HepG2 (cell line): ENCODE data around the gene POFUT1. TPM values are rescaled to one million over a fixed set of nuclear protein-coding genes. Genes with fewer than 3 reads are reported as not detected.
A peak's percentile ranks its signal among the peaks of the same experiment; 100 is the strongest.

Source experiments
- DNMT3B ChIP-seq: conservative IDR thresholded peaks from 2 replicates; pipeline ENCODE4 v1.6.1; 2016; ENCODE audit warnings: missing biosample characterization, control low read depth
- HCFC1 ChIP-seq: fragments of 150-350 bp; IDR thresholded peaks from 2 replicates; pipeline ENCODE4 v1.6.1; 2014; ENCODE audit warnings: low read depth, low read length
- HNRNPK ChIP-seq: fragments of 200-400 bp; formaldehyde crosslinking; IDR thresholded peaks from 2 replicates; pipeline ENCODE4 v1.6.1; 2018; ENCODE audit warnings: low read length, low read depth, moderate library complexity, mild to moderate bottlenecking; ENCODE audit not compliant: poor library complexity, severe bottlenecking
- HOXA5 ChIP-seq: sonication (generic); formaldehyde crosslinking; IDR thresholded peaks from 2 replicates; pipeline ENCODE4 v1.4.0; 2020; ENCODE audit warnings: missing genetic modification reagents
- IRX3 ChIP-seq: sonication (generic); formaldehyde crosslinking; IDR thresholded peaks from 2 replicates; pipeline ENCODE4 v1.8.1; 2023; ENCODE audit warnings: mild to moderate bottlenecking, low read depth, missing genetic modification reagents, borderline replicate concordance
- MAFF ChIP-seq: IDR thresholded peaks from 2 replicates; pipeline ENCODE4 v1.6.1; 2011; ENCODE audit warnings: low read depth, low read length, improper control_type of control experiment
- NFRKB ChIP-seq: fragments of 450-650 bp; IDR thresholded peaks from 2 replicates; pipeline ENCODE4 v1.6.1; 2017
- NR1H2 ChIP-seq: sonication (generic); formaldehyde crosslinking; IDR thresholded peaks from 2 replicates; pipeline ENCODE4 v1.8.1; 2022; ENCODE audit warnings: low read depth, missing genetic modification reagents, borderline replicate concordance
- NRL ChIP-seq: sonication (generic); formaldehyde crosslinking; IDR thresholded peaks from 2 replicates; pipeline ENCODE4 v1.5.0; 2020; ENCODE audit warnings: missing genetic modification reagents, mild to moderate bottlenecking, moderate library complexity, borderline replicate concordance
- ZC3H13 ChIP-seq: sonication (generic); formaldehyde crosslinking; IDR thresholded peaks from 2 replicates; pipeline ENCODE4 v1.8.1; 2023; ENCODE audit warnings: mild to moderate bottlenecking, missing genetic modification reagents, moderate library complexity
- ZFP36L2 ChIP-seq: sonication (generic); formaldehyde crosslinking; IDR thresholded peaks from 2 replicates; pipeline ENCODE4 v1.4.0; 2020; ENCODE audit warnings: missing genetic modification reagents
- ZNF678 ChIP-seq: sonication (generic); formaldehyde crosslinking; IDR thresholded peaks from 2 replicates; pipeline ENCODE4 v1.4.0; 2020; ENCODE audit warnings: mild to moderate bottlenecking, missing genetic modification reagents
- ZNF703 ChIP-seq: sonication (generic); formaldehyde crosslinking; IDR thresholded peaks from 2 replicates; pipeline ENCODE4 v1.5.1; 2020; ENCODE audit warnings: missing genetic modification reagents, mild to moderate bottlenecking, moderate library complexity, borderline replicate concordance
- ZSCAN20 ChIP-seq: sonication (generic); formaldehyde crosslinking; IDR thresholded peaks from 2 replicates; pipeline ENCODE4 v1.4.0; 2020; ENCODE audit warnings: missing genetic modification reagents, mild to moderate bottlenecking, borderline replicate concordance
- polyA plus RNA-seq, 8 experiments: library from polyadenylated mRNA; depleted of rRNA in 3 of 8; stranded (reverse) in 7 of 8; unstranded in 1 of 8; fragments of >200 nt; fragmentation: Illumina TruSeq in 4 of 8; extraction: Trizol in 4 of 8; gene quantifications; 2 replicates each; pipeline versions ENCODE4 v1.2.1 to v1.2.3, GENCODE V29; 2011 to 2016; ENCODE audit warnings: low read depth in 4 of 8, missing spikeins in 1 of 8, mixed read lengths in 1 of 8; ENCODE audit not compliant: insufficient read depth in 1 of 8
- total RNA-seq, 5 experiments: library from RNA; depleted of rRNA; stranded (reverse); fragments of >200 nt; fragmentation: Illumina TruSeq; extraction: Trizol; gene quantifications; 2 replicates each; pipeline ENCODE4 v1.2.3, GENCODE V29; 2016; ENCODE audit warnings: low read depth in 1 of 5
- TF ChIP-seq, protein P1 (sequence below): sonication (generic); formaldehyde crosslinking; IDR thresholded peaks from 2 replicates; pipeline ENCODE4 v1.4.0; 2020; ENCODE audit warnings: missing genetic modification reagents
- TF ChIP-seq, protein P2 (sequence below): IDR thresholded peaks from 2 replicates; pipeline ENCODE4 v1.6.1; 2016
- TF ChIP-seq, protein P3 (sequence below): sonication (generic); formaldehyde crosslinking; IDR thresholded peaks from 2 replicates; pipeline ENCODE4 v1.8.0; 2022; ENCODE audit warnings: missing genetic modification reagents, mild to moderate bottlenecking, borderline replicate concordance
- TF ChIP-seq, protein P4 (sequence below): sonication (generic); formaldehyde crosslinking; IDR thresholded peaks from 2 replicates; pipeline ENCODE4 v1.4.0; 2020; ENCODE audit warnings: mild to moderate bottlenecking, missing genetic modification reagents
- TF ChIP-seq, protein P5 (sequence below): sonication (generic); formaldehyde crosslinking; IDR thresholded peaks from 2 replicates; pipeline ENCODE4 v1.4.0; 2020; ENCODE audit warnings: missing genetic modification reagents, low read depth, mild to moderate bottlenecking, borderline replicate concordance

The POFUT1 gene
- total and polyA plus RNA-seq, 2 of the 13 experiments (the other 11 are each of a cell fraction or from before 2014, with no cell fraction given), result 35.5 to 58.3 TPM

DNA sequence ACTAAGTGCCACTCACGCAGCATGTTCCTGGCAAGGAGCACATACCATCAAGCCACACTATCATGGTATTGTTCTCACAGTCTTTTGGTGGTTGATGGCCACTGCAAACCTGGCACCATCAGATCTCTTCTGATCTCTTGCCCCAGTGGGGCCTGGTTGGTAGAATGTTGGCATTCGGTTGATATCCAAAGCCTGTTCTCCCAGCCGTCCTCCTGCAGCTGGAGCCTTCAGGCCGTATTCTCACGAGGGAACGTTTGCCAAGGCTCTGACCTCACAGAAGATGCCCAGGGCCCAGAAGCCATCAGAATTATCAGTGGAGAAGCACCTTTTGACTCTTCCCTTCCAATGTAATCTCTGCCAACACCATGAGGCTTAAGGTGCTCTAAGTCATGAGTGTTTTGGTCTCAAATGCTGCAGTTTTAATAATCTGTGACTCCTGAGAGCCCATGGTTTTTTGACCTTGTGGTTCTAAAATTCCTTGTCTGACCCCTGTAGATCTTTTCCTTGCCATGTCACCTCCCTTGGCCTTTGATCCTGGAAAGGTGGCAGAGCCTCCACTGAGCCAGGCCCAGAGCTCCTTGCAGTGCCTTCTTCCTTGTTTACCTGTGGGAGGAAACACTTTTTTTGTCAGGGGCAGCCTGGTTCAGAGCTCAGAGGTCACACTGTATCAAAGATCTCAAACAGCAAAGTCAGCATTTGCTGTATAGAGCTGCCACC lies 27.8 kb downstream of the POFUT1 start (continued):
- 0 out of 2 replicates have a peak, but pooled peaks have one; percentile 47 for TF ChIP-seq ZNF703 (CRISPR knock-in tag)
- TF ChIP-seq ZC3H13 (CRISPR knock-in tag), result no peak; the same call in 1 of the 2 replicates
- TF ChIP-seq HOXA5 (CRISPR knock-in tag), result no peak
- TF ChIP-seq, protein P1, sequence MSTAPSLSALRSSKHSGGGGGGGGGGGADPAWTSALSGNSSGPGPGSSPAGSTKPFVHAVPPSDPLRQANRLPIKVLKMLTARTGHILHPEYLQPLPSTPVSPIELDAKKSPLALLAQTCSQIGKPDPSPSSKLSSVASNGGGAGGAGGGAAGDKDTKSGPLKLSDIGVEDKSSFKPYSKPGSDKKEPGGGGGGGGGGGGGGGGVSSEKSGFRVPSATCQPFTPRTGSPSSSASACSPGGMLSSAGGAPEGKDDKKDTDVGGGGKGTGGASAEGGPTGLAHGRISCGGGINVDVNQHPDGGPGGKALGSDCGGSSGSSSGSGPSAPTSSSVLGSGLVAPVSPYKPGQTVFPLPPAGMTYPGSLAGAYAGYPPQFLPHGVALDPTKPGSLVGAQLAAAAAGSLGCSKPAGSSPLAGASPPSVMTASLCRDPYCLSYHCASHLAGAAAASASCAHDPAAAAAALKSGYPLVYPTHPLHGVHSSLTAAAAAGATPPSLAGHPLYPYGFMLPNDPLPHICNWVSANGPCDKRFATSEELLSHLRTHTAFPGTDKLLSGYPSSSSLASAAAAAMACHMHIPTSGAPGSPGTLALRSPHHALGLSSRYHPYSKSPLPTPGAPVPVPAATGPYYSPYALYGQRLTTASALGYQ (CRISPR knock-in tag), result no peak
- TF ChIP-seq ZSCAN20 (CRISPR knock-in tag), result no peak
- TF ChIP-seq MAFF, result peak; percentile 99
- TF ChIP-seq, protein P2, sequence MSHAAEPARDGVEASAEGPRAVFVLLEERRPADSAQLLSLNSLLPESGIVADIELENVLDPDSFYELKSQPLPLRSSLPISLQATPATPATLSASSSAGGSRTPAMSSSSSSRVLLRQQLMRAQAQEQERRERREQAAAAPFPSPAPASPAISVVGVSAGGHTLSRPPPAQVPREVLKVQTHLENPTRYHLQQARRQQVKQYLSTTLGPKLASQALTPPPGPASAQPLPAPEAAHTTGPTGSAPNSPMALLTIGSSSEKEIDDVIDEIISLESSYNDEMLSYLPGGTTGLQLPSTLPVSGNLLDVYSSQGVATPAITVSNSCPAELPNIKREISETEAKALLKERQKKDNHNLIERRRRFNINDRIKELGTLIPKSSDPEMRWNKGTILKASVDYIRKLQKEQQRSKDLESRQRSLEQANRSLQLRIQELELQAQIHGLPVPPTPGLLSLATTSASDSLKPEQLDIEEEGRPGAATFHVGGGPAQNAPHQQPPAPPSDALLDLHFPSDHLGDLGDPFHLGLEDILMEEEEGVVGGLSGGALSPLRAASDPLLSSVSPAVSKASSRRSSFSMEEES (CRISPR knock-in tag), result 0 out of 2 replicates have a peak, but pooled peaks have one; percentile 24
- TF ChIP-seq DNMT3B, result no peak
- TF ChIP-seq IRX3 (CRISPR knock-in tag), result no peak
- TF ChIP-seq HNRNPK, result no peak
- no peak for TF ChIP-seq NR1H2
- 0 out of 2 replicates have a peak, but pooled peaks have one; percentile 53 for TF ChIP-seq NRL (CRISPR knock-in tag)
- TF ChIP-seq, protein P3, sequence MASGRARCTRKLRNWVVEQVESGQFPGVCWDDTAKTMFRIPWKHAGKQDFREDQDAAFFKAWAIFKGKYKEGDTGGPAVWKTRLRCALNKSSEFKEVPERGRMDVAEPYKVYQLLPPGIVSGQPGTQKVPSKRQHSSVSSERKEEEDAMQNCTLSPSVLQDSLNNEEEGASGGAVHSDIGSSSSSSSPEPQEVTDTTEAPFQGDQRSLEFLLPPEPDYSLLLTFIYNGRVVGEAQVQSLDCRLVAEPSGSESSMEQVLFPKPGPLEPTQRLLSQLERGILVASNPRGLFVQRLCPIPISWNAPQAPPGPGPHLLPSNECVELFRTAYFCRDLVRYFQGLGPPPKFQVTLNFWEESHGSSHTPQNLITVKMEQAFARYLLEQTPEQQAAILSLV, result no peak
- no peak for TF ChIP-seq NFRKB
- TF ChIP-seq, protein P4, sequence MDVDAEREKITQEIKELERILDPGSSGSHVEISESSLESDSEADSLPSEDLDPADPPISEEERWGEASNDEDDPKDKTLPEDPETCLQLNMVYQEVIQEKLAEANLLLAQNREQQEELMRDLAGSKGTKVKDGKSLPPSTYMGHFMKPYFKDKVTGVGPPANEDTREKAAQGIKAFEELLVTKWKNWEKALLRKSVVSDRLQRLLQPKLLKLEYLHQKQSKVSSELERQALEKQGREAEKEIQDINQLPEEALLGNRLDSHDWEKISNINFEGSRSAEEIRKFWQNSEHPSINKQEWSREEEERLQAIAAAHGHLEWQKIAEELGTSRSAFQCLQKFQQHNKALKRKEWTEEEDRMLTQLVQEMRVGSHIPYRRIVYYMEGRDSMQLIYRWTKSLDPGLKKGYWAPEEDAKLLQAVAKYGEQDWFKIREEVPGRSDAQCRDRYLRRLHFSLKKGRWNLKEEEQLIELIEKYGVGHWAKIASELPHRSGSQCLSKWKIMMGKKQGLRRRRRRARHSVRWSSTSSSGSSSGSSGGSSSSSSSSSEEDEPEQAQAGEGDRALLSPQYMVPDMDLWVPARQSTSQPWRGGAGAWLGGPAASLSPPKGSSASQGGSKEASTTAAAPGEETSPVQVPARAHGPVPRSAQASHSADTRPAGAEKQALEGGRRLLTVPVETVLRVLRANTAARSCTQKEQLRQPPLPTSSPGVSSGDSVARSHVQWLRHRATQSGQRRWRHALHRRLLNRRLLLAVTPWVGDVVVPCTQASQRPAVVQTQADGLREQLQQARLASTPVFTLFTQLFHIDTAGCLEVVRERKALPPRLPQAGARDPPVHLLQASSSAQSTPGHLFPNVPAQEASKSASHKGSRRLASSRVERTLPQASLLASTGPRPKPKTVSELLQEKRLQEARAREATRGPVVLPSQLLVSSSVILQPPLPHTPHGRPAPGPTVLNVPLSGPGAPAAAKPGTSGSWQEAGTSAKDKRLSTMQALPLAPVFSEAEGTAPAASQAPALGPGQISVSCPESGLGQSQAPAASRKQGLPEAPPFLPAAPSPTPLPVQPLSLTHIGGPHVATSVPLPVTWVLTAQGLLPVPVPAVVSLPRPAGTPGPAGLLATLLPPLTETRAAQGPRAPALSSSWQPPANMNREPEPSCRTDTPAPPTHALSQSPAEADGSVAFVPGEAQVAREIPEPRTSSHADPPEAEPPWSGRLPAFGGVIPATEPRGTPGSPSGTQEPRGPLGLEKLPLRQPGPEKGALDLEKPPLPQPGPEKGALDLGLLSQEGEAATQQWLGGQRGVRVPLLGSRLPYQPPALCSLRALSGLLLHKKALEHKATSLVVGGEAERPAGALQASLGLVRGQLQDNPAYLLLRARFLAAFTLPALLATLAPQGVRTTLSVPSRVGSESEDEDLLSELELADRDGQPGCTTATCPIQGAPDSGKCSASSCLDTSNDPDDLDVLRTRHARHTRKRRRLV (CRISPR knock-in tag), result no peak
- TF ChIP-seq ZNF678 (CRISPR knock-in tag), result no peak
- TF ChIP-seq HCFC1, result no peak
- TF ChIP-seq ZFP36L2, result no peak
- TF ChIP-seq, protein P5, sequence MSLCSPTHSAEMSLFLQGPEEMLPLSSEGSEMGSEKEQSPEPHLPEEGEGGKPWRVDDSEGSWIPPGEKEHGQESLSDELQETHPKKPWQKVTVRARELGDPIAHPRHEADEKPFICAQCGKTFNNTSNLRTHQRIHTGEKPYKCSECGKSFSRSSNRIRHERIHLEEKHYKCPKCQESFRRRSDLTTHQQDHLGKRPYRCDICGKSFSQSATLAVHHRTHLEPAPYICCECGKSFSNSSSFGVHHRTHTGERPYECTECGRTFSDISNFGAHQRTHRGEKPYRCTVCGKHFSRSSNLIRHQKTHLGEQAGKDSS (CRISPR knock-in tag), result no peak
